ENCODE data around the gene CLRN3.

- TF ChIP-seq ATF3 (IDR thresholded peaks at IDR 0.05) (no peak), ATF3 (CRISPR knock-in tag; conservative IDR thresholded peaks at IDR 0.05) (no peak), TEAD2 (tag; IDR thresholded peaks at IDR 0.05) (no peak), CEBPG (CRISPR knock-in tag; IDR thresholded peaks at IDR 0.05) (no peak), CEBPG (tag; conservative IDR thresholded peaks at IDR 0.05 in 1 of 2, IDR thresholded peaks at IDR 0.05 in 1 of 2) (no peak), EZH2 (IDR thresholded peaks at IDR 0.05; ENCODE audit: borderline replicate concordance, low read depth, low read length) (no peak)
These were observed 48.3 kb upstream of the CLRN3 start for GRCh38 chr10:127940866-127941640.
